Activated CD4-positive, alpha-beta T cell treated with anti-CD3 and anti-CD28 coated beads for 1 hour (primary cell): ENCODE results near the gene NEK7.
A peak's percentile ranks its signal among the peaks of the same experiment; 100 is the strongest.

Source experiments
- DNase-seq: peaks from one replicate; pipeline ENCODE4 v3.0.0-alpha.2; 2020

NEK7 gene

DNA sequence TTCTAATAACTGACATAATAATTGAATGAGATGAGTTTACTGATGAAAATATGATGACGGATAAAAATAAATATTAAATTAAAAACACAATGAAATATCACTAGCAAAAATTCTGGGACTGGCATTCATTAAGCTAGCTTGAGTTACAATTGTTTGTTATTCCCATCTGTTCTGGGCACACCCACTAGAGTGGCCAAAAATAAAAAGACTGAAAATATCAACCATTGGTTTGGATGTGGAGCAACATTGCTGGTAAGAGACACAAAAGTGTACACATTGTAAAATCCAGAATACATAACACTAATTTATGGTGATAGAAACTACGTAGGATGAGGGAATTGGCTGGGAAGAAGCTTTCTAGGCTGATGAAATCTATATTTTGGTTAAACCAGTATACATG lies 9.6 kb upstream of the NEK7 start:
- no peak for DNase-seq

DNA sequence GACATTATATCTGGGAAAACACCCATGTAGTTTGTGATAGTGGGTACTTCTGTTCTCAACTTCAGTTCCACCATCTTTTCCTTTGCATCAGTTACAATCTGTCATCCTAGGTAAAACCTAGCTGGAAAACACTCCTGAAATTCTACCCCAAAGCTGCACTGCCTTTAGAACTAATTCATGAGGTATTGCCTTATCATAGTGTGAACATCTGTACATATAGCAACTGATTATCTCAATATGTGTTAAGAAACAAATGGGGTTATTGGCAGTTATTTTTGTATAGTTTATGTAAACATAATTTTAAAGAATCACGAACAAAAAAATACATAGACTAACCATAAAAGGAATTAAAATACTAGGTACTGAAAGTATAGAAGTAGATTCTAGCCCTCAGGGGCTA lies 6.4 kb upstream of the NEK7 start:
- DNase-seq: no peak

DNA sequence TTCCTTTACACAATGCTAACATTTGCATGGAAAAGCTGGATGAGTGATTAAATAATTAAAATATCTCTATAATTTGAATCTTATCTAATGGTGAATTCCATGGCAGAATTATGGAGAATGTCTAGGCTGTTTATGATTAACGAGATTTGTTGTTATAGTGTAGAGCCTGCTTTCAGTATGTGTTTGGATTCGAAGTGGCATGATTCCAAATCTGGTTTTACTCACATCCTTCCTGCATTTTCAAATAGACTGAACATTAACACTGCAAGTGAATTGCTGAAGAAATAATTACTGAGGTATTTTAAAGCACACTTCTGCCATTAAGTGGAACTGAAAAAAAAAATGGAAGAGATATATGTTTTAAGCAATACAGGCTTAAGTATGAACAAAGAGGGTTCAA lies 5.1 kb upstream of the NEK7 start:
- DNase-seq: no peak

DNA sequence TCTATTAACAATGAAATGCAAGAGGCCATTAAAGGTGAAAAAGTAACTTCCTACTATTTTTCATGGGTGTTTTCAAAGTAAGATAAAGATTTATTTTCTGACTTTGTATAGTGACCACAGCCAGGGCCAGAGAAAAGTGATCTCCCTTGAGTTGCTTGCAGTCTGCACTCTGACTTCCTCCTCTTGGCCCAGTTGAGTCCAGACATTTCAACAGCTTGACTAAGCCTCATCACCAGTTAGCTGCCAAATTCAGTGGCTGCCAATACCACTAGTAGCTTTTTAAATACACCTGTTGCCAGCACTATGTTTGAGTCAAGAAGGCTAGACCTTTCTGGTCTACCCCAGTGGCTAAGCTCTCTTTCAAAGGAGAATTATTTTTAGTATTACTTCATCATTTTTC lies 3.7 kb upstream of the NEK7 start:
- no peak for DNase-seq

DNA sequence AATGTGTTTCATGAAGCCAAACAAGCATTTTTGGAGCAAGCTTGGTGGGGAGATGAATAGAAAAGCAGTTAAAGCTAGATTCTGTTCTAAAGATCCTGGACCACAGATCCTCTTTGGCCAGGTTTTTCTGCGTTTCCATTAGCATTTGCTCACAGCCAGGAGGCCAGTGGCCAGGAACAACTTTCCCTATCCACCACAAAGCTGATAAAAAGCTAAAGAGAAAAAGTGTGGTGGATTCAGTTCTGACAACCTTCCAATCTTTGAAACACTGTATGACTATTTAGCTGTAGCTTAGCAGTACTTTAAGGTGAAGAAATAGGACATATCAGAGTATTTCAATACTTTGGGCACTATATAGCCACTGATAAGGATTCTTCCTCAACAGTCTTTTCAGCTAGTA lies 3.0 kb upstream of the NEK7 start:
- no peak for DNase-seq

DNA sequence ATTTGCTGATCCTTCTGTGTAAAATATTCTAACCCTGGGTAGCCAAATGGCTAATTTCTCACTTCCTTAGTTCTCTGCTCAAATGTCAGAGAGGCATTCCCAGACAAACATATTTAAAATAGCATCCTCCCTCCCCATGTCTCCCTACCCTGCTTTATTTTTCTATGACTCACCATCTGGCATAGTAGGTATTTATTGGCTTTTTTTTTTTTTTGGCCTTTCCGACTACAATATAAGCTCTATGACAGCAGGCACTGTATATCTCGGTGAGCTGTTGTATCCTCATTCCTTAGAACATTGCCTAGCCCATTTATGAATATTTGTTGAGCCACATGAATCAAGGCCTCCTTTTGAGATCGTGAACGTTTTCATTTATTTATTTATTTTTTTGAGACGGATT lies 1.5 kb upstream of the NEK7 start:
- no peak for DNase-seq

DNA sequence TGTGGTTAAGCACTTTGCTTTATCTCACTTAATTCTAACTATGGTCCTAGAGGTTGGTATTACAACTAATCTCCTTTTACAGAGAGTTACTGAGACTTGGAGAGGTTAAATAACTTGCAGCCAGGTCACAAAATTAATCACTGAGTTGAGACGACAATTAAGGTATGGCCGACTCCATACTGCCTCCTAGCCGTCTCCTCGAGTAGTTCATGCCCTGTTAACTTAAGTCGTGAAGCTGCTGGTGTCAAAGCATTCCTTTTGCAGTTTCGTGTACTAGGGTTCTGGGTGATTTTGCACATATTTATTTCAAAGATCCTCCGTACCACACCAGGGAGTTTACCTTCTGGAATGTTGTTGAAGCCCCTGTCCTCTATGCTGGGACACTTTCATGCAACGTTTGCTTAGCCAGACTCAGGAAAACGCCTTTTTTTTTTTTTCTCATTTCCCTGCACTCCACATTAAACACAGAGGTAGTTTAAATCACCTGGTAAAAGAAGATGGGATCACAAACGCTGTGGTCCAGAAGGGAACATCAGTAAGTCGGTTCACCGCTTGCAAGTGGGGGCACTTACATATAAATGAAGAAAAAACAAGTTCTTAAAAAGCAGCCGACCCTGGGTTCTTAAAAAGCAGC lies 570 bp upstream of the NEK7 start:
- DNase-seq: peak; percentile 38

DNA sequence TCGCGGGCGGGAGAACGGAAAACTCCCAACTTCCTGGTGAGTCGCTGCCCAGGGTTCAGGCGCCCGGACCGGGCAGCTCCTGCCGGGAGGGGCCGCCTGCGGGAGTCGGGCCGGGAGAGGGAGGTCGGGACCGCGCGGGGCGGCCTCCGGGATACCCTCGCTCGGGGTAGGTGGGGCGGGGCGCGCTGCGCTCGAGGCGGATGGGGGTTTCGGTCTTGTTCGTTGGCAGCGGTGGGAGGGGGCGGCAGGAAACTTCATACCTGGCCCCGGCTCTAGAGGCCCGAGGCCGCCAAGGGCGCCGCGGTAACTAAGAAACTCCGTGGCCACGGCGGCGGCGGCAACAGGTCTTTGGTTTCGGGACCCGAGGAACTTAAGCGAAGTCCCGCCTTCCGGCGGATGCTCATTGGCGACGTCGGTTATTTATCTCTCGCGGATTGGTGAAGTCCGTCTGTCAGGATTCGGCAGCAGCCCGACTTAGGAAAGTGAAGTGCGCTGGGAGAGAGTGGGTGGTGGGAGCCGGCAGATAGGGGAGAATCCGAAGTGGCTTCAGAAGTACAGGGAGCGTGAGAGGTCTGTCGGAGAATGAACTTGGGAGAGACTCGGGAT lies 546 bp downstream of the NEK7 start:
- peak; percentile 68 for DNase-seq

DNA sequence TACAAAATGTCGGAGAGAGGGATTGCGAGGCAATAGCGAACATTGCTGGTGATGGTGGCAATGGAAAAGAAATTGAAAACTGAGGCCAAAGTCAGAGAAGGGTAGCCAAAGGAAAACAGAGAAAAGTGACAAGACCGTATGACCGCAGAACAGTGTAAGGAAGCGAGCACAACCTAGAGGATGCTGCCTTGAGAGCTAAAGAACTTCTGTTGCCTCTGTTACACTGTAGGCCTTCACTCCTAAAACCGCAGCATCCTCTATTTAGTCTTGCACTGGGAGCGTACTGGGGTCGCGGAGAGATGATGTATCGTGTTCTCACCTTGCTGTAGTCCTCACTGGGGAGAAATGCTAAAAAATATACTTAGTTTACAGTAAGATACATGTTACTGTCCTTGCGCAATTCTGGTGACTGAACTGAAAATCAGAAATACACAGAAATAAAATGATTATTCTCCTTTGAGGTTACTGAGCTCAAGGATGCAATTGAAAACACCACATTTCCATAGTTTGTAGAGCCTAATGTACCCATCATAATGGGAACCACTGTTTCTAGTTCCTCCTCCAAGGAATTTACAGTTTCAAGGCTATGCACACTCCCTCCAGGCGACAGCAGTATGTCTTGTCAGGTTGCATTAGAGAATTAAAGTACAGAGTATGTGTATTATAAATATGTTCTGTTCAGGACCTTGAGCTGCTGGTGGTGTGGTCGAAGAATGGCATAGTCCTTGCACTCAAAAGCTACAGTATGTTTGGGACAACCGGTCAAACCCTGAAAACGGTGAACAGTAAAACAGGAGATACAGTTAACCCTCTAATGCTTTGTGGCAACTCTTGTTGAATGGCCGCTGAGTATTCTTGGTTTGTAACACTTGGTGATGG lies 1.3 kb downstream of the NEK7 start:
- DNase-seq: no peak

DNA sequence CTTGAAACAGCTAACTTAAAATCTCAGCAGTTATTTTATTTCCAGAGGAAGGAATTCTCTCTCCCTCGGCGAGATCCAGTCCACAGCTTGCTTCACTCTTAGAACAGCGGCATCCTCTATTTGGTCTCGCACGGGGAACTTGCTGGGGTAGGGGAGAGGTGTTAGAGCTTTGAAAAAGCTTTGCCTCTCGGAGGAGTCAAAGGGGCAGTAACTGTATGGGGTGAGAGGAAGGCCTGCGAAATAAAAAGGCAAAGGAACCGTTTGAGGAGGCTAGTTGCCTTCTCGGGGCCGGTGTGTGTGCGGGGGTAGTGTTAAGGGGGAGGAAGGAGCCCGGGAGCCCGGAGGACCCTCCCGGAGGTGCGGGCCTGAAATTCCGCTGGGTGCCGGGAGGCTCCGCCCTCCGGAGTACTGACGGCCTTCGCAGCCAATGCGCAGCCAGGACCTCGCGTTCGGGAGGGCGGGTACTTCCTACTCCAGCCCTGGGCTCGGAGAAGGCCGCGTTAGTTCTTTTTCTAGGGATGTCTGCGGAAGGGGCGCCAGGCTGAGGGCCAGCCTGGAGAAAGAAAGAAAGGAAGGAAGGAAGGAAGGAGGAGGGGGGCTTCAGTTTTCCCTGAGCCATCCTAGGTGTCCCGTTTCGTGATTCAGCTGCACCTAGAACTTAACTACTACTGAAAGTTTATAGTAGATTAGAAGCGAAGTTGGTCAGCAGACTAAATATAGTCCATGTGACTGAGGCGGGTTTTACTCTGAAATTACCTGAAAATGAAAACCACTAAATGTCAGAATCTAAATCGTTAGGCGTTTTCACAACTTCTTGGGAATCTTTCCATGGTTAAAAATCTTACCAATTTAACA lies 2.2 kb downstream of the NEK7 start:
- DNase-seq: peak; percentile 74

DNA sequence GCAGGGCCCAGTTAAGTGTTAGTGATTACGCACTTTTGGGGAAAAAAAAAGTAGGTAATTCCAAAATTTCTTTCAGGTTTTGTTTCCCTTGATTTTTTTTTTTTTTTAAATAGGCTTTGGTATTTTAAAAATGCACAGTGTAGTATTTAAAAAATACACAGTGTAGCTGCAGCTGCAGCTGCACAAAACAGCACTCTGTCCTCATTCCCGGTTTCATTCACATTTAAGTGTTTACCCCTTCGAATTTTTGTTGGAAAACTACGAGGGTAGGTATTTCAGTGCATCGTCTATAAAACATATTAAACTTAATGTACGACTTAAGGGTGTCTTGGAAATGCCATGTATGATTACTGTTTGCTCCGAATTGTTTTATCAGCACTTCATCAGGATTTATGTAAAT lies 3.4 kb downstream of the NEK7 start:
- DNase-seq: no peak

DNA sequence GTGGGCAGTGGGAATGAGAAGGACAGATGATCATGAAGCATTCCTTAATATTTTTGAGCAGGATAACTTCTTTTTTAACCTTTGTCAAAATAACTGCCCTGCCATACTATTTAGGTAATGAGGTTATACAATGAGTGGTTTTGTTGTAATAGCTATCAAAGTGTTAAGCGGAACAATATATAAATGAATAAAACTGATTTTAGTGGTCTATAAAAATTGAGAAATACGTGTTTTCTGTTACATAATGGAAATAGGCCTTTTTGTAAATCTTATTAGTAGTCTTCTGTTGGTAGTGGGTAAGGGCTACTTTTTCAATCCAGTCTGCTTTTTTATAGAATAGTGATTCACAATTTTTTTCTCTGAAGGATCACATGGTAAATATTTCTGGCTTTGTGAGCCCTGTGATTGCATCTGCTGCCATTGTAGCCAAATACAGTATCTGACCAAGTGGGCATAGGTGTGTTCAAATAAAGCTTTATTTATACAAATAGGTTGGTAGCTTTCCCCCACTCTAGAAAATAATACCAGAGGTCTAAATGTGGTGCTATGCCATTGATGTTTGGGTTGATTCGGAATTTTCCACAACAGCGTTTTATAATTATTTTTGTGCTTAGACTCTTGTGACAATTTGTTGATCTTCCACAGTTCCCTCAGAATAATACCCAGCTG lies 4.3 kb downstream of the NEK7 start:
- no peak for DNase-seq

DNA sequence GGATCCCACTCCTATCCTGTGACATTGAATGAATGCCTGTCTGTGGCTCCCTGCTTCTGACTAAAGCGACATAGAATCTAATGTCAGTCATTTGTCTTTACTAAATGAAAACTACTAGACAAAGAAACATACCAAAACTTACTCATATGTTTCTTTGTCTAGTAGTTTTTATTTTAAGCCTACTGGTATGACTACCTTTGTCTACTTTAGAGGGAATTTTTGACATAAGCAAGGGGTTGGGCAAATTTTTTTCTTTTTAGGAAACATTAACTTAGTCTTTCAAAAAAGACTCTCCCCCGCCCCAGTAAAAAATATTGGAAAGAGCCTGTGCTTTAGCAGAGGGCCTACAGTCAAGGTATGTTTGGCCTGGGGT lies 4.9 kb downstream of the NEK7 start:
- DNase-seq: no peak

DNA sequence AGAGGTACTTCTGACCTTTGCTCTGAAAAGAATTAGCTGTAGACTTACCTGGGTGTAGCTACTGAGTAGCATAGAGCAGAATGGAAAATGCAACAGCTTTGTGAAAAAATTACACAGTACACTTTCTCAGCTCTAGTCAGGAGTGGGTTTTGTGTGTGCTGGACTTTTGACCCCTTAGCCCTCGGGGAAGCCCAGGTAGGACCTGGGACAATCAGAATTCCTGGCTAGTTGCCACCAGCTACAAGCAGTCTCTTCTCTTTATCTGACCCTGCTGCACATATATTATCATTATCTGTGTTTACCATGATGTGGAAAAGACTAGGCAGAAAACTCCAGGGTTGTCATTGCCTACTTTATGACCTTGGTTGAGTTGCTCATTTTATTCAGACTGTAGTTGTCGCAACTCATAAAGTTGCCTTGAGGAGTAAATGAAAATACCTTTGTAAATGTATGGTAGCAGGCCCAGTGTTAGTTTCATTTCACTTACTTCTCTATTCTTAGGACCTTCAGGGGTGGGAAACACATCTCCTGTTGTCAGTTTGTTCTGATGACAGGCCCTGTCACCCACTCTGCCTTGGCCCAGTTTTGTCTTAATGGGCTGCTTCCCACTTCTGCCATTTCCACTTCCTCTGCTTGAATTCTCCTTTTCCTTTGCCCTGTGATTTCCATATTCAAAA lies 5.4 kb downstream of the NEK7 start:
- no peak for DNase-seq

DNA sequence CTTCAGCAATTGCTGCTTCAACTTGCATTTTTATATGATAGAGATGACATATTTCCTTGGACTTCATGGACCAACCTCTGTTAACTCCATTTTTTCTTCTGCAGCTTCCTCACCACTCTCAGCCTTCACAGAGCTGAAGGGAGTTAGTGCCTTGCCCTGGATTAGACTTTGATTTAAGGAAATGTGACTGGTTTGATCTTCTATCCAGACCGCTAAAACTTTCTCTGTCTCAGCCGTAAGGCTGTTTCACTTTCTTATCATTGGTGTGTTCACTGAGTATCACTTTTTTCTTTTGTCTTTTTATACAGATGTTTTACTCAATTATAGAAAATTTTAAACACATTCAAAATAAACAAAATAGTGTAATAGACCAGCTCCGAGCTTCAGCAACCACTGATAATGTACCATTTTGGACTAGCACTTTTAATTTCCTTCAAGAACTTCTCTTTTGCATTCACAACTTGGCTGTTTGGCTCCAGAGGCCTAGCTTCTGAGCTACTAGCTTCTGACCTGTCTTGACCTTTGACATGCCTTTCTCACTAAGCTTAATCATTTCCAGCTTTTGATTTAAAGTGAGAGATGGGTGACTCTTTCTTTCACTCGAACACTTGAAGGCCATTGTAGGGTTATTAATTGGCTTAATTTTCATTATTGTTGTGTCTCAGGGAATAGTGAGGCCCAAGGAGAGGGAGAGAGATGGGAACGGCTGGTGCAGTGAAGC lies 9.3 kb downstream of the NEK7 start:
- no peak for DNase-seq

DNA sequence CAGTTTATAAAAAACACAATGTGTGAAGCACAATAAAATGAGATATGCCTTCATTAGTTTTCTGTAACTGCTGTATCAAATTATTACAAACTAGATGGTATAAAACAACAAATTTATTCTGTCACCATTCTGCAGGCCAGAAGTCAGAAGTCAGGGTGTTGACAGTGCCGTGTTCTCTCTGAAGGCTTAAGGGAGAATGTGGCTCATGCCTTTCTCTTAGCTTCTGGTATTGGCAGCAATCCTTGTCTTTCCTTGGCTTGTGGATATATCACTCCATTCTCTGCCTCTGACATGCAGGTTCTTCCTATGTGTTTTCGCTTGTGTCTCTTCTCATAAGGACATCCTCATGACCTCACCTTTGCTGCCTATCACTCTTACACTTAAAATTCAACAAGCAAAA lies 10.1 kb downstream of the NEK7 start:
- DNase-seq: no peak

DNA sequence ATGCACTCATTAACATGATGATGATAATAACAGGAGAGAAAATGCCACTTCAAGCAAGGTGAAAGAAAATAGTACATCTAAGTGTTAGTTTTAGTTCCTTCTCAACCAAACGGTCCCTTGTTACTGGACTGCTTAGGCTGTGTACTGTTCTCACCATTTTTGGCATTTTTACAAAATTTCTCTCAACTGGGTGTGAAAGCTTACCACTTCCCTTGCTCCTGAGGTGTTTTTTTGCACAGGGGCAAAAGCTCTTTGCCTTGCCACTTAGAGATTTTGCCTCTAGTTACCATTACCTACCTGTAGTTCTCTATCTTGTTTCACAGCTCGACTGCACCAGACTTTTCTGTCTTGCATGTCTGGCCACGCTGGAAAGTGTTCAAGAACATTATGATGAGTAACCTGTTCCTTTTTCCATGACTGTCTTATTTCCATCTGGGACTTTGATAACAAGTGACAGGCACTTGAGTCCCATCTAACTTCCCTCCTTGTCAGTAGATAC lies 10.7 kb downstream of the NEK7 start:
- no peak for DNase-seq

DNA sequence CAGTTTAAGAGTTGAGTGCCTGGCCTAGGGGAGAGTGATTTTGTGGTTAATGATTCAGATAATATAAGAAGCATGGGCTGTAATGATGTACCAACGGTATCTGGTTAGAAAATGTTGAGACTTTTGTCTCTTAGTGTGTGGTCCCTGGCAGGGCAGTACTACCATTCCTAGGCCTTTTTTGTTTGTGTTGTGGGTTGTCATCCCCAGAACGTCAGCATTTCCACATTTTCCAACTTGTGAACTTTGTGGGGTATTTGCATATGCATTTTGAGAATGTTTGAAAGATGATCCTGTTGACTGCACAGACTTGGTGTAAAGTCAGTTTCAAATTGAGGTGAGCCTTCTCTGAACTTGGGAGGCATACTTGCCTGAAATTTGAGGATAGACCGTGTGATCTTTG lies 11.4 kb downstream of the NEK7 start:
- no peak for DNase-seq

DNA sequence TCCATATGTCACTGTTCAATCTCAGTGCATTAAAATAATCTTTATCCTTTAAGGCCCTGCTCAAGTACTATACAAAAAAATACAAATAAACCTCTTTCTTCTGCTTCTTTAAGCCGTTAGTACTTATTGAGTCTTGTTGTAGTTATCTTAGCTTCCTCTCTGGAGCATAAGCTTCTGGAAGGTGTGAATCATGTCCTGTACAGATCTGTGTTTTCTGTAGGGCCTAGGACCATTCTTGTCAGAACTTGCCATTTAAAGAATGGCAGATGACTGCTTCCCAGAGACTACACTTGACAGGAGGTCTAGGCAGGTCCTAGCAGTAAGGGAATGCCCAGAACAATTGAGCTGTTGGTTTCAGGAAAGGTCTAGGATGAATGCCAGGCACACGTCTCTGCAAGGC lies 12.9 kb downstream of the NEK7 start:
- DNase-seq: no peak

DNA sequence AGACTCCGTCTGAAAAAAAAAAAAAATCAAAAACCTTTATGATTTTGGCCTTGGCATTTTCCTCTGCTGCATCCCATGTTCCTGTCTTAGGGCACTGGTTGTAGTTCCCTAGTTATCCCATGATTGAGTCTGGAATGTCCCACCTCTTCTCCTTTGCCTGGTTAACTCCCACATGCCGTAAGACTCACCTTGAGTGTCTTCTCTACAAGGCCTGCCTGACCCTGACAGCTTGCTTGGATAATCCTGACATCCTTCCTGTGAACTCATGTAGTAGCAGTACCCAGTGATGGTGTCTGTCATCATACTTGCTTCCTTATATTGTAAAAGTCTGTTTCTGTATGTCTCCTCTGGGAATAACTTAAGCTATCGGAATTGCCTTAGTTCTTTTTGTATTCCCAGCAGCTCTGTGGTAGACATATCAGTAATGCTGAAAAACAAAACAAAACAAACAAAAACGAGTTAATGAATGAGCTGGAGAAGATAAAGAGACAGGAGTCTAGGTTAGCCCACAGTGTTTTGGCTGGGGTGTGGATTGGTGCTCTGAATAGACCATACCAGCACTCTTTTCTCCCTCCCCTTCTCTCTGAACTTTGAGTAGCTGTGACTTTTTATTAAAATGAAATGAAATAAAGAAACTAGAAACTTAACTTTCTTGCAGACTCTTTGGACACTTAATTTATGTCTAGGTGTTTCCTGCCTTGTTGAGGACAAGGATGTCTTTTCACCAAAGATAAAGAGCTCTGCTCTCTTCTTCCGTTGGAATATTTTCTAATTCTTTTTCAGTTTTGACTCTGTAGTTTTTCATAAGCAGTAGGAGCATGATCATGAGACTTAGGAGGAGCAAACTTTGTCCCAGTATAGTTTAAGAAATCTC lies 15.1 kb downstream of the NEK7 start:
- no peak for DNase-seq
